Keratinocyte (primary cell): ENCODE data around the gene NDUFS8. TPM values are rescaled to one million over a fixed set of nuclear protein-coding genes. Genes with fewer than 3 reads are reported as not detected.

Experiments
- DNase-seq: peaks from one replicate; pipeline ENCODE4 v3.0.0-alpha.2; 2011; ENCODE audit warnings: low read depth, missing footprints, low spot score
- FAIRE-seq: peaks from 2 replicates; lab custom pipeline; 2011; peaks lifted over from hg19 to GRCh38; lab: Jason Lieb, UNC
- H2AFZ ChIP-seq: 2 replicates; pipeline ENCODE4 v1.6.0; 2012; ENCODE audit warnings: low read length, control low read depth, inconsistent platforms; ENCODE audit not compliant: control insufficient read depth
- H3K27ac ChIP-seq: 2 replicates; pipeline ENCODE4 v1.5.1; 2011; ENCODE audit warnings: low read length; ENCODE audit not compliant: control insufficient read depth, insufficient read depth
- H3K27me3 ChIP-seq: 3 replicates; pipeline ENCODE4 v1.6.0; 2011; ENCODE audit warnings: low read length; ENCODE audit not compliant: control insufficient read depth, insufficient read depth; ENCODE audit errors: extremely low read depth
- H3K36me3 ChIP-seq, 2 experiments: 2 replicates in 1 of 2; 3 replicates in 1 of 2; pipeline ENCODE4 v1.5.1; 2011; ENCODE audit warnings: low read length in 2 of 2, mild to moderate bottlenecking in 1 of 2; ENCODE audit not compliant: control insufficient read depth in 2 of 2, insufficient read depth in 2 of 2; ENCODE audit errors: extremely low read depth in 1 of 2
- H3K4me1 ChIP-seq: 3 replicates; pipeline ENCODE4 v1.5.1; 2011; ENCODE audit warnings: low read length; ENCODE audit not compliant: control insufficient read depth, insufficient read depth; ENCODE audit errors: extremely low read depth
- H3K4me2 ChIP-seq: 3 replicates; pipeline ENCODE4 v1.6.0; 2011; ENCODE audit warnings: low read depth, low read length; ENCODE audit not compliant: control insufficient read depth, insufficient read depth; ENCODE audit errors: extremely low read depth
- H3K4me3 ChIP-seq, 3 experiments: fragments of 200-600 bp in 1 of 3; sonication (generic) in 1 of 3; 2 replicates in 2 of 3; 3 replicates in 1 of 3; pipeline ENCODE4 v1.5.1; 2011 to 2016; ENCODE audit warnings: low read length in 3 of 3, mild to moderate bottlenecking in 3 of 3, control low read depth in 2 of 3, inconsistent platforms in 1 of 3, low read depth in 1 of 3, mixed read lengths in 1 of 3, mixed run types in 1 of 3, moderate library complexity in 1 of 3; ENCODE audit not compliant: control insufficient read depth in 2 of 3, insufficient read depth in 2 of 3; ENCODE audit errors: extremely low read depth in 1 of 3
- H3K79me2 ChIP-seq: 2 replicates; pipeline ENCODE4 v1.6.0; 2012; ENCODE audit warnings: low read length; ENCODE audit not compliant: control insufficient read depth, insufficient read depth
- H3K9ac ChIP-seq: 3 replicates; pipeline ENCODE4 v1.6.0; 2011; ENCODE audit warnings: low read length; ENCODE audit not compliant: control insufficient read depth, insufficient read depth; ENCODE audit errors: extremely low read depth
- H3K9me1 ChIP-seq: 3 replicates; pipeline ENCODE4 v1.6.0; 2011; ENCODE audit warnings: low read length; ENCODE audit not compliant: control insufficient read depth, insufficient read depth; ENCODE audit errors: extremely low read depth
- H3K9me3 ChIP-seq: 2 replicates; pipeline ENCODE4 v1.5.1; 2012; ENCODE audit warnings: low read depth, low read length; ENCODE audit not compliant: control insufficient read depth
- H4K20me1 ChIP-seq: 3 replicates; pipeline ENCODE4 v1.6.0; 2011; ENCODE audit warnings: low read length; ENCODE audit not compliant: control insufficient read depth, insufficient read depth; ENCODE audit errors: extremely low read depth
- CTCF ChIP-seq, 3 experiments: IDR thresholded peaks in 1 of 3; conservative IDR thresholded peaks in 1 of 3; optimal IDR thresholded peaks in 1 of 3; 2 replicates in 2 of 3; 3 replicates in 1 of 3; pipeline versions ENCODE3 to v1.5.1; 2011; ENCODE audit warnings: low read length in 3 of 3, mild to moderate bottlenecking in 3 of 3, moderate library complexity in 2 of 3, control low read depth in 1 of 3, inconsistent platforms in 1 of 3; ENCODE audit not compliant: insufficient read depth in 2 of 3; ENCODE audit errors: extremely low read depth in 1 of 3
- EZH2 ChIP-seq: IDR thresholded peaks from one replicate; pipeline ENCODE4 v1.6.1; 2012; ENCODE audit warnings: inconsistent platforms, mild to moderate bottlenecking, low read length, moderate library complexity
- dilution Hi-C: fragments of 300-500 bp; cut with MboI; formaldehyde crosslinking; loops from one replicate; pipeline ENCODE4 v1.7.0; 2020; ENCODE audit warnings: low sequenced_read_pairs; ENCODE audit not compliant: extremely low pct_ligation_motif_present
- polyA plus RNA-seq, 5 experiments: library from polyadenylated mRNA; depleted of rRNA in 3 of 5; stranded (reverse) in 3 of 5; stranded (forward) in 1 of 5; unstranded in 1 of 5; fragments of >200 nt; gene quantifications; 1 replicate in 1 of 5; 2 replicates in 3 of 5; 3 replicates in 1 of 5; pipeline versions ENCODE4 v1.2.1 to v1.2.3, GENCODE V29; 2011 to 2012; ENCODE audit warnings: missing spikeins in 2 of 5, low read depth in 1 of 5, low replicate concordance in 1 of 5

The NDUFS8 gene
- polyA plus RNA-seq, 1 donor (not counting 4 experiments of a cell fraction or from before 2014, with no cell fraction given) = 51.7 TPM

- no peaks in the 10 kb centered on the region for H3K36me3 ChIP-seq
- no peaks in the 10 kb centered on the region for H3K9me3 ChIP-seq
- H3K9me1 ChIP-seq = no peaks in the 10 kb centered on the region
- no peak for FAIRE-seq
- no peaks in the 10 kb centered on the region for H3K79me2 ChIP-seq
- no peak overlapping the region for H3K4me3 ChIP-seq
- DNase-seq = no peak
- H3K4me2 ChIP-seq = peak overlapping the region; percentile 22
- no peak overlapping the region for H3K9ac ChIP-seq
- H2AFZ ChIP-seq = peak overlapping the region; percentile 30
- H3K27ac ChIP-seq = no peak overlapping the region
- TF ChIP-seq EZH2 = no peak
- no peak for TF ChIP-seq CTCF (optimal IDR thresholded peaks at IDR 0.05 in 1 of 3, IDR thresholded peaks at IDR 0.05 in 1 of 3, conservative IDR thresholded peaks at IDR 0.05 in 1 of 3; ENCODE audit: extremely low read depth in 1 of 3, insufficient read depth in 2 of 3, low read length in 3 of 3)
- dilution Hi-C loops = no loop called here
- no peaks in the 10 kb centered on the region for H4K20me1 ChIP-seq
- peaks cover 31% of the 10 kb centered on the region for H3K4me1 ChIP-seq
- no peaks in the 10 kb centered on the region for H3K27me3 ChIP-seq
Measured at GRCh38 chr11:68008381-68009337, 21.8 kb upstream of the NDUFS8 start.

- Histone ChIP-seq H3K9me3 (no peaks in the 10 kb centered on the region), H3K4me3 (no peak overlapping the region), H4K20me1 (no peaks in the 10 kb centered on the region), H3K4me1 (peaks cover 36% of the 10 kb centered on the region), H3K4me2 (no peak overlapping the region), H3K79me2 (no peaks in the 10 kb centered on the region), H3K36me3 (no peaks in the 10 kb centered on the region), H2AFZ (peak overlapping the region; percentile 12), H3K9ac (peak overlapping the region; percentile 9), H3K9me1 (no peaks in the 10 kb centered on the region), H3K27me3 (no peaks in the 10 kb centered on the region), H3K27ac (no peak overlapping the region)
- dilution Hi-C loops = no loop called here
- no peak for TF ChIP-seq EZH2
- peak in 1 of 3 experiments; percentile 35 for TF ChIP-seq CTCF (optimal IDR thresholded peaks at IDR 0.05 in 1 of 3, IDR thresholded peaks at IDR 0.05 in 1 of 3, conservative IDR thresholded peaks at IDR 0.05 in 1 of 3; ENCODE audit: extremely low read depth in 1 of 3, insufficient read depth in 2 of 3, low read length in 3 of 3)
- DNase-seq = no peak
- FAIRE-seq = no peak
Measured at GRCh38 chr11:68009391-68010089, 20.9 kb upstream of the NDUFS8 start.
